ENCODE measurements around the gene DRC3. TPM values are rescaled to one million over a fixed set of nuclear protein-coding genes. Genes with fewer than 3 reads are reported as not detected.
"Not testable (repeated sequence)": the region's sequence is repeated elsewhere in the genome, so short reads cannot be mapped to it uniquely, and the experiment has no call there.

The DRC3 gene
- total RNA-seq, 1 donor from 2014 or later: 2.0 TPM

GRCh38 chr17:17993852-17994251, 21.2 kb downstream of the DRC3 start:
- DNase-seq (ENCODE audit: low read depth in 2 of 2): no peak

- DNase-seq (ENCODE audit: low read depth in 2 of 2): peak; percentile 36 to 62
Measured at GRCh38 chr17:17994271-17995069, 21.8 kb downstream of the DRC3 start.

DNA sequence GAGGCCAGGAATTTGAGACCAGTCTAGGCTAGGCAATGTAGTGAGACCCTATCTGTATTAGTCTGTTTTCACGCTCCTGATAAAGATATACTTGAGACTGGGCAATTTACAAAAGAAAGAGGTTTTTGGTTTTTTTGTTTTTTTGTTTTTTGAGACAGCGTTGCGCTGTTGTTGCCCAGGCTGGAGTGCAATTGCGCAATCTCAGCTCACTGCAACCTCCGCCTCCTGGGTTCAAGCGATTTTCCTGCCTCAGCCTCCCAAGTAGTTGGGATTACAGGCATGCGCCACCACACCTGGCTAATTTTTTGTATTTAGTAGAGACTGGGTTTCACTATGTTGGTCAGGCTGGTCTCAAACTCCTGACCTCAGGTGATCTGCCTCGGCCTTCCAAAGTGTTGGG, 23.2 kb downstream of the DRC3 start:
- DNase-seq (ENCODE audit: low read depth in 2 of 2): not testable (repeated sequence)

DNA sequence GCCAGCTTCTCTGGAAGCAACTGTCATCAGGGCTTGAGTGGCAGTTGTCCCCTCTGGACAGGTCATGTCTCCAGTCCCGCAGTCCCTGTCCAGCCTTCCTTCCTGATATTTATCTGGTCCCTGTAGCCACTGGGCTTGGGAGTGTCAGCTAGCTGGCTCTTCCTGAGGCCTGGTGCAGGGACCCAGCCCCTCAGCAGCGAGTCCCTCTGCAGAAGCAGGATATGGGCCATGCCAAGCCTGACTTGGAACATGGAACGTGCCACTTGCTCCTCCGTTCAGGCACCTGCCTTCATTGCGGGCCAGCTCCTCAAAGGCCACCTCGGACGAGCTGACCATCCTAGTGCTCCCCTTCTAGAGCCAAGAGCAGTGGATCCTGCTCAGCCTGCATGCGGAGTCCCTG, 26.3 kb downstream of the DRC3 start:
- no peak for DNase-seq (ENCODE audit: low read depth in 2 of 2)

GRCh38 chr17:17999364-18000029, 26.8 kb downstream of the DRC3 start:
- no peak for DNase-seq (ENCODE audit: low read depth in 2 of 2)

- no peak for DNase-seq (ENCODE audit: low read depth in 2 of 2)
Measured at GRCh38 chr17:18000030-18000408, 27.4 kb downstream of the DRC3 start.

GRCh38 chr17:18002171-18002570, 29.5 kb downstream of the DRC3 start:
- DNase-seq (ENCODE audit: low read depth in 2 of 2): no peak

DNA sequence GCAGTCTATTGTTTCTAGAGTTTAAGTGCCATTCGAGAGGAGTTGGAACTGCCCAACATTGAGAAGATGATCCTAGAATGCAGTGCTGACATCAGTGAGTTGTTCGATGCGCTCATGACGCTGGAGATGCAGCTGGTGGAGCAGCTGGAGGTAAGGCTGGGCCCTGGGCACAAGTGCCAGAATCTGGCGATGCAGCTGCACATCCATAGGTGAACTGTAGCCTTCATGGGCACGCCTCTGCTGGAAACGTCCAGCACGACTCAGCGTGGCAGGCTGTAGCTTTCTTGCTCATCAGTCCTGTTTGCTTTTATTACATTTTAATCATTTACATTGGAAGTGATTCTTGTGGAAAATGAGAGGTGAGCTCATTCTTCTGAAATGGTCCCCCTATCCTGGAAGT, 31.7 kb downstream of the DRC3 start:
- DNase-seq (ENCODE audit: low read depth in 2 of 2): no peak

DNA sequence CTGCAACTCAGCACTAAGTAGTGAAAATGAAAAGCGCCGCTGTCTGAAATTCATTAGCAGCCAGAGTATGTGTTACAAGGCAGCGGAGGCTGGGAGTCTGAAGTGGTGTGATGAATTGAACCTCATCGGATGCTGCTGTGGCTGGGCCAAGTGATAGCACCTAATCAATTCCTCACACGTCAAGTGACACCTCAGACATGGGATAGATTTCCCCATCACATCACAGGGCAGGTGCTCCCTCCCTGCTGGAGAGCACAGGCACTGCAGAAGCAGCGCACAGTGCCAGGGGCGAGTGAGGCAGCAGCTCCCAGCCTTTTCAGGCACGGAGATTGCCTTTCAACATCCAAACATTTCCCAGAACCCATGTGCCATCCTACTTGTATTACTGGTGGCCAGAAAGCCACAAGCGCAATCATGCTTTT, 32.2 kb downstream of the DRC3 start:
- DNase-seq (ENCODE audit: low read depth in 2 of 2): no peak

- no peak for DNase-seq (ENCODE audit: low read depth in 2 of 2)
Measured at GRCh38 chr17:18005496-18005895, 32.8 kb downstream of the DRC3 start.

GRCh38 chr17:18006495-18007239, 34.0 kb downstream of the DRC3 start:
- no peak for DNase-seq (ENCODE audit: low read depth in 2 of 2)

DNA sequence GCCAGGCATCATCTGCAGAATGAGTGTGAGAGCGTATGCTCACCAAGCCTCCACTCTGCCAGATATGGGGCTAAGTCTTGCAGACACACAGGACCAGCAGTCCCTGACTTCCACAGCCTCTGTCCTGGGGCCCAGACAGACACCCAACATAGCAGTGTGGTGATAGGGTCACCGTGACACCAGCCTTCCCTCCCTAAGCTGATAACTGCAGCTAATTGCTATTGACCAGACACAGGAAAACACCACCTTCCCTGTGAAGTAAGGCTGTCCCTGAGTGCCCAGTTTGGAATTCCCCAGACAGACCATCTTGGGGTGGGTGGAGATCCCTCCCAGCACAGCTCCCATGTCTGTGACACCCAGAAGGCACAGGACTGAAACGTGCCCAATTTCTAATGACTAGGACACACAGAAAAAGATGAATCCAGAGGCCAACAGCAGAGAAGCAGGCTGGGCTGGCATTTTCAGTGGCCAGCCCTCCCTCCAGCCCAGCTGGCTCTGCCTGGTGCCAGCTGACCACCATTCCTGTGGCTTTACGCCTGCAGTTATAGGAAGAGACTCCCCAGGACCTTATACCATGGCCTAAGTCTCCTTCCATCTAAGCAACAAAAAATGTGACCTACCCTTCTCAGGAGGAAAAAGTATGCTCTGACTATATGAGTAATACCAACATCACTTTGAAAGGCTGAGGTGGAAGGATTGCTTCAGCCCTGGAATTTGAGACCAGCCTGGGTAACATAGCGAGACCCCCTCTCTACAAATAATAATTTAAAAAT, 36.0 kb downstream of the DRC3 start:
- DNase-seq (ENCODE audit: low read depth in 2 of 2): no peak

DNA sequence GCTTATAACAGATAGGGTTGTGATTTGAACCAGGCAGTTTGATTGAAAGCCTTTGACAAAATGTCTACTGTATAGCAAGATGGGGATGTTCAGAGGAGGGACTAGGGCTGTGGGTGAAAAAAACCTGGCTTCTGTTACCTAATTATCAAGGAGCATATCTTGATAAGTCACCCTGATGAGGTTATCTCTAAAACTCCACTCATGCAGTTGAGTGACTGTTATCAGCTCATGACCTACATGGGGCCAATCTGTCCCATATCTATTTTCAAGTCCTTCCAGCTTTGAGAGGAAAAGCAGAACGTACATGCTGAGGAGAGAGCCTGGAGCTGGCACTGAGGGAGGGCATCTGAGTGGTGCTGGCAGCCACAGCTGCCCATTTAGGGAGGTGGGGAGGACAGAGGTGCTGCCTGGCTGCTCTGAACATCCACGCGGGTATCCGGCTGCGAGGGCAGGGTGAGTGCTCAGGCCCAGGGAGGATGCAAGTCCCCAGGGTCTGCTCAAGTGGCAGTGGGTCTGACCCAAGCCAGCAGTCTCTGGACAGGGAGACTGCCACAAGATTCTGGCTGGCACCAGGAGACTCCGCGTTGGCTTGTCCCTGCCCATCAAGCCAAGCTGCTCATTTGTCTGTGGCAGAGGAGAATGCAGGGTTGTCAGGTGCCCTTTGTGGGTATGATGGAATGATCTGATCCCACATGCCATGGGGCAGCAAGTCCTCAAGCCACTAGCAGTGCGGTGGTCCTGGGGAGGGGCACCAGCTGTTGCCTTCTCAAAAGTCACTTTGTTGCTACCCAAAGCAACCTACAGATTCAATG, 37.2 kb downstream of the DRC3 start:
- DNase-seq (ENCODE audit: low read depth in 2 of 2): no peak

DNA sequence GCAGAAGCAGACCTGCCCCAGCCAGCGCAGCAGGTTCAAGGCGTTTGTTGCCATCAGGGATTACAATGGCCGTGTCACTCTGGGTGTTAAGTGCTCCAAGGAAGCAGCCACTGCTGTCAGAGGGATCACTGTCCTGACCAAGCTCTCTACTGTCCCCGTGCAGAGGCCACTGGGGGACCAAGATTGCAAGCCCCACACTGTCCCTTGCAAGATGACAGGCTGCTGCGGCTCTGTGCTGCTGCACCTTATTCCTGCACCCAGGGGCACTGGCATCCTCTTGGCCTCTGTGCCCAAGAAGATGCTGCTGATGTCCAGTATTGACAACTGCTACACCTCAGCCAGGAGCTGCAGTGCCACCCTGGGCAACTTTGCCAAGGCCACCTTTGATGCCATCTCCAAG, 38.6 kb downstream of the DRC3 start:
- DNase-seq (ENCODE audit: low read depth in 2 of 2): no peak

DNA sequence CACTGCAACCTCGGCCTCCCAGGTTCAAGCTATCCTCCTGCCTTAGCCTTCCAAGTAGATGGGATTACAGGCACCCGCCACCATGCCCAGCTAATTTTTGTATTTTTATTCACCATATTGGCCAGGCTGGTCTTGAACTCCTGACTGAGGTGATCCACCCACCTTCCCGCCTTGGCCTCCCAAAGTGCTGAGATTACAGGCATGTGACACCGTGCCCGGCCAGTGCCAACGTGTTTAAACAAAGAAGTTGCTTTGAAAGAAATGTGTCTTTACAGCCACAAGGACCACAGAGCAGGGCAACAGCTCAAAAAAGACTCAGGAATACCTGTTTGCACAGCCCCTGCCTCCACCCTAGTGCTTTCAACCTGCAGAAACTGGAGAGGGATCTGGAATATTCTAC, 41.3 kb downstream of the DRC3 start:
- DNase-seq (ENCODE audit: low read depth in 2 of 2): no peak

- DNase-seq (ENCODE audit: low read depth in 2 of 2): no peak
Measured at GRCh38 chr17:18015593-18015992, 42.9 kb downstream of the DRC3 start.

GRCh38 chr17:18016426-18016825, 43.8 kb downstream of the DRC3 start:
- DNase-seq (ENCODE audit: low read depth in 2 of 2): no peak

DNA sequence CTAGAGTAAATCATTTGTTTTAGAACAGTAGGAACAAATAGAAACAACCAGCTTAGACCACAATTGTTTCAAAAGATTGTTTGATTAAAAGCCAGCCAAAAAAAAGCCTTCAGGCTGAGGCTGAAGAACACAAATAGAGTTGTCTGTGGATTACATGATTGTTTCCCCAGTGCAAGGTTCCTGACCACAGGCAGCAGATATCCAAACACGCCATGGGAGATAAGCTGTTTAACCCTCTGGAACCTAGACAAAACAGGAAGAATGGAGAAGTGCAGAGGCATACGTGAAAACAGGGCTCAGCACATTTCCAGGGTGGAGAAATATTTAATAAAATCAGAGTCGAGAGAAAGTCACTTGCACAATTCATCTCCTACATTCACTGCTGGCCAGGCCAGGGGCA, 45.3 kb downstream of the DRC3 start:
- DNase-seq (ENCODE audit: low read depth in 2 of 2): peak in 1 of 2 donors; percentile 77

- no peak for DNase-seq (ENCODE audit: low read depth in 2 of 2)
Measured at GRCh38 chr17:18018411-18018921, 45.8 kb downstream of the DRC3 start.

GRCh38 chr17:18019838-18020154, 47.1 kb downstream of the DRC3 start:
- DNase-seq (ENCODE audit: low read depth in 2 of 2): no peak

- DNase-seq (ENCODE audit: low read depth in 2 of 2): no peak
Measured at GRCh38 chr17:18020971-18021370, 48.3 kb downstream of the DRC3 start.

Data from lung microvascular endothelial cell (primary cell).